ENCODE measurements around the gene HELB.
"Not testable (repeated sequence)": the region's sequence is repeated elsewhere in the genome, so short reads cannot be mapped to it uniquely, and the experiment has no call there.

Gene HELB

DNA sequence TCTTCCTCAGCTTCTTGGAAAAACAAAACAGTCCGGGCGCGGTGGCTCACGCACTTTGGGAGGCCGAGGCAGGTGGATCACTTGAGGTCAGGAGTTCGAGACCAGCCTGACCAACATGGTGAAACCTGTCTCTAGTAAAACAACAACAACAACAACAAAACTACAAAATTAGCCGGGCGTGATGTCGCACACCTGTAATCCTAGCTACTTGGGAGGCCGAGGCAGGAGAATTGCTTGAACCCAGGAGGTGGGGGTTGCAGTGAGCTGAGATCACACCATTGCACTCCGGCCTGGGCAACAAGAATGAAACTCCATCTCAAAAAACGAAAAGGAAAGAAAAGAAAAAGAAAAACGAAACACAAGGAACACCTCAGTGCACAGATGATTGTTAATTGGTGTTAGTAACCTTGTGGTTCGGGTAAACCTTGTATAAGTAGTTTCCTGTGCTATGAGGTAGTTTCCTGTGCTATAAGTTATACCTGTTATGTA, 1.1 kb downstream of the HELB start:
- not testable (repeated sequence) for DNase-seq (ENCODE audit: low spot score)

DNA sequence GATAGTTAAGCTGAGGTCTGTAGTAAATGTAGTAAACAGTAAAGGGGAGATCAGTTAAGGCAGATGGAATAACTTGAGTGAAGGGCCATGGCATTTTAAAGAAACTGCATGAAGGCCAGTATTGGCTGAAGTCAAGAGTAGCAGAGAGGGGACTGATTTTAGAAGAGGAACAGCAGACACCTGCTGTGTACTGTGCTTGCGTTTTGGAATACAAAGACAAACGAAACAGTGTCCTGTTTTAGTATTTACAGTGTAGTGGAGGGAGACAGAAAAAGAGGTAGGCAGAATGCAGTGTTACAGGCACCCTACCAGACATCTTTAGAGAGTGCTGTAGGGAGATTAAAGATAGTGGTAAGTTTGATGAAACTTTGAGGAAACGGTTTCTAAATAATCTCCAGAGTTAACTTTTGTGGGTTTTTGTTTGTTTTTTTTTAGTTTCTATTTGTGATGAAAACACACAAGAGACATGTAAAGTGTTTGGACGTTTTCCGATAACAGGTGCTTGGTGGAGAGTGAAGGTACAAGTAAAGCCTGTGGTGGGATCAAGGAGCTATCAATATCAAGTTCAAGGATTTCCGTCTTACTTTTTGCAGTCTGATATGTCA, 2.1 kb downstream of the HELB start:
- no peak for DNase-seq (ENCODE audit: low spot score)

DNA sequence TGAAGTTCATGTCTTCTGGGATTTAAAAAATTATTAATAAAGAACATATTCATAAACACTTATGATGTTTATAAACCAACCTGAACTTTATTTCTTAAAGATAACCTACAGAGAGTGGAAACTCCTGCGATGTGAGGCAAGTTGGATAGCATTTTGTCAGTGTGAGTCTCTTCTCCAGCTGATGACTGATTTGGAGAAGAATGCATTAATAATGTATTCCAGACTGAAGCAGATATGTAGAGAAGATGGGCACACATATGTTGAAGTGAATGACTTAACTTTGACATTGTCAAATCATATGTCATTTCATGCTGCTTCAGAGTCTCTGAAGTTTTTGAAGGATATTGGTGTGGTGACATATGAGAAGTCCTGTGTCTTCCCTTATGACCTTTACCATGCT, 7.3 kb downstream of the HELB start:
- no peak for DNase-seq (ENCODE audit: low spot score)

DNA sequence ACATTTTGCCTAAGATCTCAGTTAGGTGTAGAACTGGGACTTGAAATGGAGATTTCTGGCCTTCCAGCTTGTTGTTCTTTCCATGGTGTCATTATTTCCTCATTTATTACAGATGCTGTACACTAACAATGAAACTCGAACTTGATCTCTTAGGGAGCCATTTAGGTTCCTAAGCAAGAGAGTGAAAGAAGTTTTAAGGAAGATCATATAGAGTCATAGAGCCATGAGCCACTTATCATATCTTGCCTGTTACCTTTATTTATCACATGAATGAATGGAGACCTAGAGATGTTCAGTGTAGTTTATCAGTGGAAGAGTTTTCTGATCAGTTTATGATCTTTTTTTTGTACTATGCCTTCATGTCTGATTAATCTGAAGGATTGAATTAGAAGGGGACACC, 9.9 kb downstream of the HELB start:
- no peak for DNase-seq (ENCODE audit: low spot score)

DNA sequence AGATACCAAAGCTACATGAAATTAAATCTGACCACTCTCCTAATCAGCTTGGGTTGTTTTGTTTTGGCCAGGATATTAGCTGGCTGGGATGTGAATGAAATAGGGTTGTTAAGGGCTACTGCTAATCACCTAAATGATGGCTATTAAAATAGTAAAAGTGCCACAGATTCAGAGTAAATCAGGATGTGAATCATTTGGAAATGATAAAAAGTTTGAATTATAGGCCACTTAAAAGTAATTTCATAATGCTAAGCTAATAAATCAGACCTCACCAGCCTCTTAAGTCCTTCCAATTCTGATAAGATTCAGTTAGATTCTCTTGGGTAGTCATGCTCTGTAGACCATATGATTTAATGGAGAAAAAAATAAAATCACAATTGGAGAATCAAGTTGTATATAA, 12.0 kb downstream of the HELB start:
- no peak for DNase-seq (ENCODE audit: low spot score)

DNA sequence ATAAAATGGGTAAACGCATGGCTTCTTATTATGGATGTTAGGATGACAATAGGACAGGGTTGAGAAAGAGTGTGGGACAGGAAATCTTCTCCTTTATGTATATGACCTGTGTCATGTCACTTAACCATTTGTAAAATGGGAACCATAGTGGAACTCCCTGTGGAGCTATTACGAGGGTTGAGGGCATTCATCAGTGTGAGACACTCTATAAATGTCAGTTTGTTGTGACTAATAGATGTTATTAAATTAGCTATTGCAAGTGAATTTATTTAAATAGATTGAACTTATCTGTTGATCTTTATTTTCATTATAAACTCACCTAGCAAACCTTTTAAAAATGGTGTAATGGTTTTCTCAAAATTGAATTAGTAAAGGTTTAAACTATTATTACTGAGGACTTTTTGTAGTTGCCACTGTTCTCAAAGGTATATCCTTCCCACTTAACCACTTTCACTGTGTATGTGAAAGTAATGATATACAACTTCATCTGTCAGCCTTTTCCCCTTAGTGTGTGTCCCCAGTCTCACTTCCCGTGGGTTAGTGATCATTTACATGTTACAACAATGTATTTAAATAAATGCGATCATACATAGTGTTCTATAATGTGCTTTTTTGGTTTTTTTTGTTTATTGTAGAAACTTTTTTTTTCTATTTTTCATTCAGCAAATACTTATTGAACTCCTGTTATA, 17.1 kb downstream of the HELB start:
- no peak for DNase-seq (ENCODE audit: low spot score)

DNA sequence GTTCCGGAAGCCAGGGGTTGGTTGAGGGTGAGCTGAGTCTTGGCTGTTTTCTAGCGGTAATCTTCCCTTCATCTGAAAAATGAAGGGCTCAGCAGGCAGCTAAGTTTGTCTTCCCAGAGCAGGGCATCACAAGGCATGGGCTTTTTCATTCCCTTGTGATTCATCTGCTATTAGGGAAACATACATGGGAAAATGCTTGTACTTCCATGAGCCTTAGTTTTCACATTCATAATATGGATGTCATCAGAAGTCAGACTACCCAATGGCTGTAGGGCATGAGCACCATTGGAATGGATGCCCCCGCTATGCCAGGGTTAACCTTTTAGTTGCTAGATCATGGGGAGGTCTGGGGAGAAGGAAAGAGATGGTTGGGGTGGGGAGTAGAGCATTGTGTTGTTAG, 18.7 kb downstream of the HELB start:
- no peak for DNase-seq (ENCODE audit: low spot score)

DNA sequence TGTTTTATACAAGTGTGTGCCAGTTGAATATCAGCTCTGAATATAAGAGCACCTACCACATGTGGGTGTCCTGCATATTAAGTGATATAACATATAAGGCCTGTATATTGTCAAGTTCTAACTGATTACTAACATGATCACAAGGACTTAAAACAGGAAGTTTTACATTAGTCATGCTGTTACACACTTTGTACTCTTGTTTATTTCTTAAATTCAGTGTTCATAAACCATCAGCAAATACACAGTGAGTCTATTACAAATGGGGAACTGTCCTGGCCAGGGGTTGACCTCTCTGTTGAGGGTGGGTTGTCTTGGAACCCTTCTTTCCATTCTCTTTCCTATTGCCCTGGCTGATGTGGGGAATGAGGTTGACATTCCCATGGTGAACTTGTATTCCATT, 19.1 kb downstream of the HELB start:
- no peak for DNase-seq (ENCODE audit: low spot score)

DNA sequence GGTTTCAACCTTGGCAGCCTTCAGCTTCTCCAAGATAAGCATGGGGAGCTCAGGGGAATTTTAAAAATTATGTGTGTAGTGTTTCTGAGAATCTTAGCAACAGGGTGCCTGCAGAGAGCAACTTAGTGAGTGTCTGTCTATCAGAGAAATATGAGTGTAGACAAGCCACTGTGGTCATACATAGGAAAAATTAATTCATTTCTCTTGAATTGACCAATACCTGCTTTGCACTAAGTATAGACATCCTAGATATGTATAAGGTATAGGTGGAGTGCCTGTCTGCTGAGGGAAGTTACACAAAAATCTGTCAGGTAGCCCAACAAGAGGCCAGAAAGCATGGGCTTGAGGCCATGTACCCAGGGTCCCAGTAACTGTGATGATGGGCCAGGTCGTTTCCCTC, 20.7 kb downstream of the HELB start:
- no peak for DNase-seq (ENCODE audit: low spot score)

DNA sequence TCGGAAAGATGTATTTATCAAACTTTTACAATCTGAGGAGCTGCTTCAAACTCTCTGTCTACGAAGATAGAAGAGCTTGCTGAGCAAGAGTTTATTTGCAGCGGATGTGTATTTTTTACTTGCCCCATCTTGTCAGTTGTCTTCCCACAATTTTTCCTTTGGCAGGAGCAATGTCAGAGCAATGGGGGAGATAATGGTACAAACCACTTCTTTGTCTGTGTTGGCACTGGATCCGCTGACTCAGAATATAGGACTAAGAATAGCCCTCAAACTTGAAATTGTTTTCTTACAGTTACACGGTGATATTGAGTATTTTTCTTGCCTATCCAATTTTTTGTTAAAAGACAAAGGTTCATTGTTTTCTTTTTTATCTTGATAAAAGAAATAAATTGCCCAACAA, 27.6 kb downstream of the HELB start:
- DNase-seq (ENCODE audit: low spot score): no peak

DNA sequence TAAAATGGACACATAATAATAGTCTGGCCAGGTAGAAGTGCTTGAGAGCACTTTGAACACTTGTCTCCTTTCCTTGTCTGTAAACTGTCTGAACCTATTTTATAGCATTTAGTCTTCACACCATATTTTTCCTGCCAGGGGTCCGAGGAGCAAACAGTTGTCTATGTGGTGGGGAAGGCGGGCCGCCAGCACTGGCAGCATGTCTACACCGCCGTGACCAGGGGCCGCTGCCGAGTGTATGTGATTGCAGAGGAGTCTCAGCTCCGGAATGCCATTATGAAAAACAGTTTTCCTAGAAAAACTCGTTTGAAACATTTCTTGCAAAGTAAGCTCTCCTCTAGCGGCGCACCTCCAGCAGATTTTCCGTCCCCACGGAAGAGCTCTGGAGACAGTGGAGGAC, 28.7 kb downstream of the HELB start:
- no peak for DNase-seq (ENCODE audit: low spot score)

DNA sequence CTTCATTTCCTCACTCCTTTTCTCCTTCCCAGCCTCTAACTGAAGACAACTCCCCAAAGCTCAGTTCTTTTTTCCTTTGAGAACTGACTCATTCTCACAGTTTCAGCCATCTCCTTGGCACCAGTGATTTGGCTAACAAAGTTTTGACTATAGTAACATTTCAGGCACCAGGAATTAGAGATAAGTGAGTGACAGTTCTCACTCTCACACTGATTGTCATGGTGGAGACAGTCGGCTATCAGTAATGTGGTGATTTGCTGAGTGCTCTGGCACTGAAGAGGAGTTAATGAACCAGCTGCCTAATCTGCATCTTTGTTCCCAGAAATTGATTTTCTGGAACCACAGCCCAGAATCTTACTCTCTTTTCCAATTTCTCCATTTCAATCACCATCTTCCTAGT, 29.5 kb downstream of the HELB start:
- no peak for DNase-seq (ENCODE audit: low spot score)

DNA sequence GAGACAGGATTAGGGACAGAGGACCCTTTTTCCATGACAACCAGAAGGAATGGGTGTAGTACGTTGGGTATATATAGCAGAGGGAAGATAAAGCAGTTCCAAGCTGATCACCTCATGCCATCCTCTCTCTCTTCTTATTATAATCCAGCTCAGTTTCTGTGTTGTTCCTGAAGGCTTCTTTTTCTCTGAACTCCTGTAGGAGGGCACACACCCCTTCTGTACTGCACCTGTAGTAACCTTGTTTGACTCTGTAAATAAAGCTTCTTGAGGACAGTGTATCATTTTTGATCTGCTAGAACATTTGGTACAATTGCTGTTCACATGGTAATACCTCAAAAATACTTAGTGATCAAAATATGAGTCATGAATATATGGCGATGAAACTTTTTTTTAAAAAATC, 33.5 kb downstream of the HELB start:
- DNase-seq (ENCODE audit: low spot score): no peak

DNA sequence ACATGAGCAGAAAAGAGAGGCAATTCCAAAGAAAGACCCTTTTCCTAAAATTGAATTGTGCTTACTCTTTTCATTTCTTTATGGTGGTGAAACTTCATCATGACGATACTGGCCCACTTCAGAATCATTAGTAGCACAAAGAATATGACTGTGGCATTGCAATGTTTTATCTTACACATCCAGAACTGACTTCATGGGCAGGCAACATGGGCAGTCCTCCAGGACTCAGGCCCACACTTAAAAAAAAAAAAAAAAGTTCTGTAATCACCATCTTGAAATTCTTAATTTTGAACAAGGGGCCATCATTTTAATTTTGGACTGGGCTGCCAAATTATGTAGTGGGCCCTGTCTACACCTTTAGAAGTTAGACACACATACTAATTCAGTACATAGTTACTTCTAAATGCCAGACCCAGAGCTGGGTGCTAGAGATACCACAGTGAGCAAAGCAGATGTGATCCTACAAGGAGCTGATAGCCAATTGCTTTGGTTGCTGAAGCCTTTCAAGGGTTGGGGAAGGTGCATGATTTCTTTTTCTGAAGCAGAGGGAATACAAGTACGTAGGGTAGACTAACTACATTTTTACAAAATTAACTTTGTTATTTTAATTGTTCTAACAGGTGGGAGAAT, 35.2 kb downstream of the HELB start:
- DNase-seq (ENCODE audit: low spot score): no peak

DNA sequence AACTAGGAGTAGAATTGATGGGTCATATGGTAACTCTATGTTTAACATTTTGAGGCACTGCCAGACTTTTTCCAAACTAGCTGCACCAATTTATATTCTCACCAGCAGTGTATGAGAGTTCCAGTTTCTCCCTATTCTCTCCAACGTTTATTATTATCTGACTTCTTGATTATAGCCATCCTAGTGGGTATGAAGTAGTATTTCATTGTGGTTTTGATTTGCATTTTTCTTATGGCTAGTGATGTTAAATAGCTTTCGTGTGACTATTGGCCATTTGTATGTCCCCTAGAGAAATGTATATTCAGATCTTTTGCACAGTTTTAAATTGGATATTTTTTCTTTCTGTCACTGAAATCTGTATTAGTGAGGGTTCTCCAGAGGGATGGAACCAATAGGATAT, 37.8 kb downstream of the HELB start:
- DNase-seq (ENCODE audit: low spot score): no peak

DNA sequence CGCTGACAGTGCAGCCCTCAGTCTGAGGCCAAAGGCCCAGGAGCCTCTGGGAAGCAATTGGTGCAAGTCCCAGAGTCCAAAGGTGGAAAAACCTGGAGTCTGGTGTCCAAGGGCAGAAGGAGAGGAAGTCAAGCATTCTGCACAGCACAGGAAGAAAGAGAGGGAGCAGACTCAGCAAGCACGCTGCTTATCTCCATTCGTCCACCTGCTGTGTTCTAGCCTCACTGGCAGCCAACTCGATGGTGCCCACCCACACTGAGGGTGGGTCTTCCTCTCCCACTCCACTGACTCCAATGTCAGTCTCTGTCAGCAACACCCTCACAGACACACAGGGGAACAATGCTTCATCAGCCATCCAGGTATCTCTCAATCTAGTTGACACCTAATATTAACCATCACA, 38.8 kb downstream of the HELB start:
- no peak for DNase-seq (ENCODE audit: low spot score)

DNA sequence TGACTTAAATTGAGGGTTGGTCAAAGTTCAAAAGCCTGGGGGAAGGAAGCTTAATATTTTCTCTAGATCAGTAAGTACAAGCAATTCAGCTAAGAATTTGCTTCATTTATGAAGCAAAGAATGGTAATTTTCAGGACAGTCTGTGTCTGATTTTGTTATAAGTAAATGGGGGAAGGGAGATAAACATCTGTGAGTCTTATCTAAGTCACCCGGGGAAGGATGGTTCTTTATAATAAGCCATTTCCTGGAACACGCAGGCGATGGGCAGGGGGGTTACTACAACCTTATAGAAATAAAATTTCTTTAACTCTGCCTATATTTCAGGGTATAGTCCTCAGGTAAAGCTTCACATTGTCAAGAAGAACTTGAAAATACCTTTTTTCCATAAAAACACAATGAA, 42.9 kb downstream of the HELB start:
- DNase-seq (ENCODE audit: low spot score): no peak

DNA sequence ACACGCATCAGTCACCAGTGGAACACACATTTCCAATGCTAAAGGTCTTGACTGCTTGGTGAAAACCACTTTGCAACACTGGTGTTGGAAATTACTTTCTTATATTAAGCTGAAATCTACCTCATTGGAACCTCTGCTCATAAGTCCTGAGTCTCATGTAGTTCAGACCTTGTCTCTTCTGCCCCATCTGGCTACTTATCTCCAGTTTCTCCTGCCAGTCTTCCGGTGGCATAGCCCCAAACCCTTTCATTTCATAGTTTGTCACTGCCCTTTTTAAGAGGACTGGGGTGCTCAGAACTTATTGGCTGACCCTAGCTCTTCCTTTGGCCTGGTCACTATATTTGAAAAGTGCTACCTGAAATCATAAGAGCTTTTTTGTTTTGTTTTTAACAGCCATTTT, 43.7 kb downstream of the HELB start:
- no peak for DNase-seq (ENCODE audit: low spot score)

DNA sequence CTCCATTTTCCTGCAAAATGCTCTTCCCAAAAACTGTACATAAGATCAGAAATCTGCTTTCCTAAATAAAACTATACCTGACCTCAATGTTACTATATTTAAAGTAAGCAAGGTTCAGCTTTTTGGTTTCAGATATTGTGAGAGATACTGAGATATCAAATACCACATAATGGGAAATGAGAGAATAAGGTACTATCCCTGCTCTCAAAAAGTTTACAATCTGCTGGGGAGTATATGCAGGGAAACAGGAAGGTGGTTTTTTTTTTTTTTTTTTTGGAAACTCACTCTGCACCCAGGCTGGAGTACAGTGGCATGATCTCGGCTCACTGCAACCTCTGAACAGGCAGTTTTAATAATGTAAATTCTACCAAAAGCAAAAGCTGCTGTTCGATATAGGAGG, 49.0 kb downstream of the HELB start:
- DNase-seq (ENCODE audit: low spot score): no peak

DNA sequence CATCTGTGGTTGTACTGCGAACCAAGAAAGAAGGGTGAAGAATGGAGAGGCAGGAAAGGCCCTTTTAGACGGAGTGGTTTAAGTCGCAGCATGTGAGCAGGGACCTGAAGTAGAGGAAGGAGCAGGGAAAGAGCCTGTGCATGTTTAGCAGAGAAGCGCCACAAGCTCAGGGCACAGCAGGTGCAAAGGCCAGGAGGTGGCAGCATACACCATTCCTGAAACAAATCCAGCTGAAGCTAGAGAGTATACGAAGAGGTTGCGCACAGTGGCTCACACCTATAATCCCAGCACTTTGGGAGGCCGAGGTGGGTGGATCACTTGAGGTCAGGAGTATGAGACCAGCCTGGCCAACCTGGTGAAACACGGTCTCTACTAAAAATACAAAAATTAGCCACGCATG, 49.9 kb downstream of the HELB start:
- DNase-seq (ENCODE audit: low spot score): no peak

DNA sequence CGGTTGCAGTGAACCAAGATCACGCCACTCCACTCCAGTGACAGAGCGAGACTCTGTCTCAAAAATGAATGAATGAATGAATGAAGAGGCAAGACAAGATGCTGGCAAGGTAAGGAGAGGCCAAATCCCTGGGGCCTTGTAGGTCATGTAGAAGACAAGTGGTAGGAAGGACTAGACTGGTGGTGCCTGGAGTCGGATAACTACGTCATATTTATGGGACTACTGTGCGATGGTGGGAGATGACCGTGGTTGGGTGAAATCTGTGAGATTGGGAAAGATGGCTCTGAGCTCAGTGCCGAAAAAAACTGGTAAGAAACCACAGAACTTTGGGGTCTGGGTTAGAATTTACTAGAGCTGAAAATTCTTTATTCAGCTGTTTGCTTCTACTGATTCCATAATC, 50.6 kb downstream of the HELB start:
- no peak for DNase-seq (ENCODE audit: low spot score)

DNA sequence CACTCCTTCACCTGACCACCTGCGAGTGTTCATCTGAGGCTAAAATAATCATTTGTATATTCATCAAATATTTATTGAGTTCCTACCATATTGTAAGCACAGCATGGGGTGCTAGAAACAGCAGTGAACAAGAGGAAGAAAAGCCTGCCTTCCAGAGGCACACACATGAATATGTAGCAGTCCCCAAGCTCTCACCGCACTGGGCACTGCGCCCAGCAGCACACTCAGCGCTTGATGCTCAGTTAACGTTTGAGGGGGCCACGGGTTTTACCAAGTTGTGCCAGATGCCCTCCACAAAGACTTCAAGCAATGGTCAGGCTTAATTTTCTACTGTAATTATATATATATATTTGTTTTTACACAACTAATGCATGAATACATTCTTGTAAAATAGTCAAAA, 52.0 kb downstream of the HELB start:
- DNase-seq (ENCODE audit: low spot score): no peak

DNA sequence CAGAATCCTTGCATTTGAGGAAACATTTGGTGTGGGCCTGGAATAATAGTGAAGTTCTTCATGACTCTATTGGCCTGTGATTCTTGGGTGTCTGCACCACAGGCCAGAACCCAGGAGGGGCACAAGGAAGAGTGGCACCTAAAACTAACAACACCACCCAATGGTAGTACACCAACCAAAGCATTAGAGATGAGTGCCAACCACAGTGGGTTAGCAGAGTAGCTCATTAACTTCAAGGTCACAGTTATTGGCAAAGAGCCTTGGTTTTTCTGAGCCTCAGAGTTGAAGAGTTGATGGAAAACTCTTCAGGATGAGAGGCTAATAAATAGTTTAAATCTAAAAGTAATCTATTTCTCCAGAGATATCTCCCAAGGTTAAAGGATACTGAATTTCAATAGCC, 57.0 kb downstream of the HELB start:
- no peak for DNase-seq (ENCODE audit: low spot score)

DNA sequence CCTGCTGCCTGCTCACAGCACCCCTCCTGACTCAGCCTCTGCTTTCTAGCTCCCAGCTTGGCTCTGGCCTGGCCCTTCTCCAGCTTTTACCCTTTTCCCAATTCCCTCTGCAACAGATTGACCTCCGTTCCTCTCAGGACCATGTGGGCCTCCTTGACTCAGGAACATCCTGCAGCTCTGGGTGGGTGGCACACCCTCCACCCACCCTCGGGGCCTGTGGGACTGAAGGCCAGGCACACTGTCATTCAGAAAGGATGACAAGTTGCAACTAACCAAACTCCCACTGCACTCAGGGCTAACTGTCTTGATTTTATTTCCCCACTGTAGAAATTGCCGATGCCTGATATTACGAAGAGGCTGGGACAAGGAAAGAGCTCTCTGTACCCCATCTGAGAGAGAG, 59.4 kb downstream of the HELB start:
- DNase-seq (ENCODE audit: low spot score): no peak
